GM12875 (cell line): Measurements from ENCODE around the gene ALDH3A2.
A peak's percentile ranks its signal among the peaks of the same experiment; 100 is the strongest.

Source experiments
- H3K4me3 ChIP-seq: one replicate; pipeline ENCODE4 v1.5.1; 2011; ENCODE audit warnings: low read depth, low read length, control low read depth
- TF ChIP-seq, protein P1 (sequence below): IDR thresholded peaks from 2 replicates; pipeline ENCODE4 v1.5.1; 2011; ENCODE audit warnings: low read depth, mild to moderate bottlenecking, control low read depth, inconsistent platforms, low read length, moderate library complexity, borderline replicate concordance; ENCODE audit not compliant: insufficient read depth

The ALDH3A2 gene

DNA sequence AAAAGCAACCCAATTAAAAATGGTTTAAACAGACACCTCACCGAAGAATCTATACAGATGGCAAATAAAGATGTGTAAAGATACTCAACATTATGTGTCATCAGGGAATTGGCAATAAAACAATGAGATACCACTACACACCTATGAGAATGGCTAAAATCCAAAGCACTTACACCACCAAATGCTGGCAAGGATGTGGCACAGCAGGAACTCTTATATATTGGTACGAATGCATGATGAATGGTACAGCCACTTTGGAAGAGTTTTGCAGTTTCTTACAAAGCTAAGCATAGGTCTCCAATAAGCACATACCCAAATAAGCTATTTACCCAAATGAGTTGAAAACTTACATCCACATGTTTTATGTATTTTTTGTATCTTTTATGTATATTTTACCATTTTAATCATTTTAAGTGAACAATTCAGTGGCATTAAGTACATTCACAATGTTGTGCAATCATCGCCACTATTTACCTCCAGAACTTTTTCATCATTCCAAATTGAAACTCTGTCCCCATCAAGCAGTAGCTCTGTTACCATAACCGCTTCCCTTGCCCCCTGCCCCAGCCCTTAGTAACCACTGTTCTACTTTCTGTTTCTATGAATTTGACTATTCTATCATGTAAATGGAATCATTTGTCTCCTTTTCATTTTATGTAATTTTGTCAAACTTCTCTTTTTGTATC, 6.7 kb upstream of the ALDH3A2 start:
- TF ChIP-seq, protein P1, sequence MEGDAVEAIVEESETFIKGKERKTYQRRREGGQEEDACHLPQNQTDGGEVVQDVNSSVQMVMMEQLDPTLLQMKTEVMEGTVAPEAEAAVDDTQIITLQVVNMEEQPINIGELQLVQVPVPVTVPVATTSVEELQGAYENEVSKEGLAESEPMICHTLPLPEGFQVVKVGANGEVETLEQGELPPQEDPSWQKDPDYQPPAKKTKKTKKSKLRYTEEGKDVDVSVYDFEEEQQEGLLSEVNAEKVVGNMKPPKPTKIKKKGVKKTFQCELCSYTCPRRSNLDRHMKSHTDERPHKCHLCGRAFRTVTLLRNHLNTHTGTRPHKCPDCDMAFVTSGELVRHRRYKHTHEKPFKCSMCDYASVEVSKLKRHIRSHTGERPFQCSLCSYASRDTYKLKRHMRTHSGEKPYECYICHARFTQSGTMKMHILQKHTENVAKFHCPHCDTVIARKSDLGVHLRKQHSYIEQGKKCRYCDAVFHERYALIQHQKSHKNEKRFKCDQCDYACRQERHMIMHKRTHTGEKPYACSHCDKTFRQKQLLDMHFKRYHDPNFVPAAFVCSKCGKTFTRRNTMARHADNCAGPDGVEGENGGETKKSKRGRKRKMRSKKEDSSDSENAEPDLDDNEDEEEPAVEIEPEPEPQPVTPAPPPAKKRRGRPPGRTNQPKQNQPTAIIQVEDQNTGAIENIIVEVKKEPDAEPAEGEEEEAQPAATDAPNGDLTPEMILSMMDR, result no peak

DNA sequence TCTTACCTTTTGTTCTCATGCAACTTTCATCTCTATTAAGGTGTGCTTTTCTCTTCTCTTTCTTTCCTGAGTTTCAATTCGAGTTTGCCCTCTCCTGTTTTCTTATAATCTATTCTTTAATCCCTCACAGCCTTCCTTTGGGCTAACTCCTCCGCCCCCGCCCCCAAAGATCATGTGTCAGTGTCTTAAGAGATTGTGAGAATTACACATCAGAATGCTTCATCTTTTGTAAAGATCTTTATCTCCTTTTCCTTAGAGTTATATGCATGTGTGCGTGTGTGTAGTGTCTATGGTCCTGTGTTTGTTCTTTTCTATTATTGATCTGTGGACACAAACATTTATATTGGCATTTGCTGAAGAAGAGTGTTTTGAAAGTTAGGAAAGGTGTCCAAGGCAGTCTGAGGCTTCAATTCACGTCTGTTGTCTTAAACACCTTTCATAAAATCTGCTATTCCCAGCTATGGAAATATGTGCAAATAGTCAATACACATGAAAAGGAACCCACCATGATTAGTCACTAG, 6.1 kb upstream of the ALDH3A2 start:
- H3K4me3 ChIP-seq, result no peak overlapping the region
- TF ChIP-seq, protein P1, result no peak

More for the DNA sequence above, 6.7 kb upstream of the ALDH3A2 start:
- H3K4me3 ChIP-seq, result no peak overlapping the region

DNA sequence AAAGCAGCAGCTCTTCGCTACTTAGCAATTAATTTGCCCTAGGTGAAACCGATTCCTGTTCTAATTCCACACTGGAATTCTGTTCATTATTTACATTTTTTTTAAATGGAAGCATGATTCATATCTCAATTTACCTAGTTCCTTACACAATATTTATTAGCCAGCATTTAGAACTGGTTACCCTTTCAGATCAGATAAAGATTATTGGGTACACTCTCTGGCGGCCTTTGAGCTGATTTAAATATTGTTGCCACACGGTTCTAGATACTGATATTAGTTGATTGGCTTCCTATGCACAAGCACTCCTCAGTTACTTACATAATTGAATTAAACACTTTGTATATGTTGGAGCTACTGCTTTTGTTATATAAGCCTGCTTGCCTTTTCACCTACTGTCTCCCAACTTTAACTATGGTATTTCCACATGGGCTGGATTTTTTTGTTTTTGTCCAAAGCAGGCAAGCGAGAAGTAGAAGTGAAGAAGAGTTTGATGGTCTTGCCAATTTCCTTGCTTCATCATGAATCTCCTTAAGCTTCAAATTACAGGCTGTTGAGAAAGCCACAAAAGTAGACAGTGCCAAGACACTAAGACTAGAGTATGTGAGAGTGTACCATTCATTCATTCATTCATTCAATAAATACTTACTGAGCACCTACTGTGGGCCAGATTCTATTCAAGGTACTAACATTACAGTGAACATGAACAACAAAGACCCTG, 3.9 kb upstream of the ALDH3A2 start:
- TF ChIP-seq, protein P1, result no peak
- H3K4me3 ChIP-seq, result no peak overlapping the region

DNA sequence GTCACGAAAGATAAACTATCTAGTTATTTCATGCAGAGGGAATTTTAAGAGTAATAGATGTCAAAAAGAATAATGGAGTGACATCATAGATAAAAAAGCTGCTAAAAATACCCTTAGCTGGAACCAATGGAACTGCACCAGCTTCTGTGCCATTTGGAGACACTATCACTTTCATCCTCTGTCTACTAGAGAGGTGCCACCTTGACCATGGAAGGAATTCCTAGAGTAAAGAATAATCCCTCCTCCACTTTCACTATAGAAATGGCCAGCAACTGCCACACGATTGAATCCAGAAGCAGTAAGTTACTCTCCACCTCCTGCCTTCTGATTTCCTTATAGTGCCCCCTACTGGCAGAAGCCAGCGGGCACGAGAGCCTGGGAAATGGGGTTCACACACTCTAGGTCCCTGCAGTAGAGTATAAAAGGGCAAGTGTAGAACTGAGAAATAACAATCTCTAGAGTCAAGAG, 2.8 kb upstream of the ALDH3A2 start:
- no peak overlapping the region for H3K4me3 ChIP-seq
- TF ChIP-seq, protein P1, result peak; percentile 75; the same call in 1 of the 2 replicates

DNA sequence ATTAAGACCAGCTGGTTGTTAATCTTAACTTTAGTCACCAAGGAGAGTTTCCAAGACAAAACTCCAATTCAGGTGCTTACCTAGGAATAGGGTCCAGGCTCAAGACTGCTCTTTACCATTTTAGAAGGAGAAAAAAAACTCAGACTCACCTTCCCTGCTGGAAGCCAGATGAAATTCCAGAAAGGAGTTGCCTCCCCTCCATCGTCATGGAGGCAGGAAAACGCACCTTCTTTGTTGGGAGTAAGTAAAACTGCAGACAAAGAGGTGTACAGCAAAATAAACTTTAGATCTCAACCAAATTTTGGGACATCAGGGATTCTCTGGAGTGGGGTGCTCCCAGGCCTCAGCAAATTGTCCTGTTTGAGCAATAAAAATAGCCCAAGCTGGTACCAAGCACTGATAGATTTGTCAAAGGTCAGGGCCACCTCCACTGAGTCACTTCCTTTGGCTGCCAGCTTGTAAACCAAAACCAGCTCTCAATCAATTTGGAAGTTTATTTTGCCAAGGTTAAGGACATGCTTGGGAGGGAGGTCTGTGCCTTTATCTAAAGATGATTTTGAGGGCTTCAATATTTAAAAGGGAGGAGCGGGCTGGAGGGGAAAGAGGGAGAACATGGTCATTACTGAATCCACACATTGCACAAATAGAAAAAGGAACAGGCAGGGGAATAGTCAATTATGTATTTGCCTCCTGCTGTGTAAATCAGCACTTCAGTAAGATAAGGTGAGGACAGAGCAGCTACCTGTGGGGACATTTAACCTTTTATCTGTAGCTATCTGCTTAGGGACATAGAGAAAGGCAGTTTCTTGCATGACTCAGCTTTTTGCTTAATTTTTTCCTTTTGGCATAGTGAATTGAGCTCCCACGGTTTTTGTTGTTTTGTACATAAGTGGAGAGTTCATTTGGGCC, 1.5 kb upstream of the ALDH3A2 start:
- TF ChIP-seq, protein P1, result no peak
- no peak overlapping the region for H3K4me3 ChIP-seq

DNA sequence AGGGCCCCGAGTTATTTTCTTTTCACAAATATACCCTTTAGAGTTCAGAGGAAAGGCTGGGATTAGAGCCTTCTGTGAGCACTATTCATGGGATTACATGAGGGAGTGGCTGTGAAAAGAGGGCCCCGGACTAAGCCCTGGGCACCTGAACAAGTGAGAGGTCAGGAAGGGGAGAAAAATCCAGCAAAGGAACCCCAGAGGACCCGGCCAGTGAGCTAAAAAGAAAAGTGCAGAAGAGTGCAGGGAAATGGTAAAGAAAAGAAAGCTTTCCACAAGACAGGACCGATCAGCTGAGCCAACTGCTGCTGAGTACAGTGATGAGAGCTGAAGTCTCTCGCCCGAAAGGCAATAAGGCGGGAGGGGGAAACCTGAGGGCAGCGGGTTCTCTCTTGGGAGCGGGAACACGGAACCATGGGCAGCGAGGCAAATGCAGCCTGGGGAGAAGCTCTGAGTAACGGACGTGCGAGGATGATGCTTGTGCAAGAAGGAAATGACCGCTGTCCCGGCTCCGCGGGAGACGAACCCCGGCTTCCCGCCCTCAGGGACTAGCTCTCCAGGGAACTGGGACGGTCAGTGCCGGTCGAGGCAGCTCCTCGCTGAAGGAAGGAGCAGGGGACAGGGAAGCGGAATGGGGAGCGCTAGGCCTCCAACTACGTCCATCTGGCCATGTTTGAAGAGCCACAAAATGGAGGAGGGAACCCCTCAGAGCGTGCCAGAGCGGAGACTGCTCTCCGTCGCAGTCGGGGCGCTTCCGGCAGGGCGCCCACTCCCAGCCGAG, 665 bp upstream of the ALDH3A2 start:
- H3K4me3 ChIP-seq, result peak overlapping the region; percentile 88

More for the DNA sequence above, 665 bp upstream of the ALDH3A2 start:
- TF ChIP-seq, protein P1, result no peak
